Skeletal muscle tissue (tissue), 4 donors: ENCODE data around the gene ZNF37A. TPM values are rescaled to one million over a fixed set of nuclear protein-coding genes. Genes with fewer than 3 reads are reported as not detected.
"Not testable (repeated sequence)": the region's sequence is repeated elsewhere in the genome, so short reads cannot be mapped to it uniquely, and the experiment has no call there.

Experiments used
- H3K27ac ChIP-seq: one replicate; pipeline ENCODE4 v1.7.0; 2013; ENCODE audit warnings: mild to moderate bottlenecking, low read depth, low read length, inconsistent platforms
- H3K27me3 ChIP-seq, 3 donors: one replicate each; pipeline ENCODE4 v1.7.0; 2013; ENCODE audit warnings: low read length in 3 of 3; ENCODE audit not compliant: control insufficient read depth in 3 of 3, insufficient read depth in 3 of 3
- H3K36me3 ChIP-seq, 3 donors: one replicate each; pipeline ENCODE4 v1.7.0; 2013; ENCODE audit warnings: low read length in 3 of 3; ENCODE audit not compliant: control insufficient read depth in 3 of 3, insufficient read depth in 3 of 3
- H3K4me1 ChIP-seq, 3 donors: one replicate each; pipeline ENCODE4 v1.7.0; 2013; ENCODE audit warnings: low read length in 3 of 3, mild to moderate bottlenecking in 3 of 3; ENCODE audit not compliant: control insufficient read depth in 3 of 3, insufficient read depth in 3 of 3
- H3K4me3 ChIP-seq, 3 donors: one replicate each; pipeline ENCODE4 v1.7.0; 2013; ENCODE audit warnings: low read length in 3 of 3
- H3K9ac ChIP-seq, 3 donors: one replicate each; pipeline ENCODE4 v1.7.0; 2013; ENCODE audit warnings: low read length in 3 of 3, mild to moderate bottlenecking in 3 of 3, moderate library complexity in 2 of 3, low read depth in 1 of 3
- H3K9me3 ChIP-seq, 3 donors: one replicate each; pipeline ENCODE4 v1.7.0; 2013; ENCODE audit warnings: low read length in 3 of 3; ENCODE audit not compliant: control insufficient read depth in 3 of 3
- total RNA-seq: library from RNA; depleted of rRNA; stranded (reverse); fragments of >200 nt; gene quantifications from one replicate; pipeline ENCODE4 v1.2.3, GENCODE V29; 2014
- donor health status: Osteomylitis.

The ZNF37A gene
- total RNA-seq, 1 donor from 2014 or later, result 5.7 TPM

DNA sequence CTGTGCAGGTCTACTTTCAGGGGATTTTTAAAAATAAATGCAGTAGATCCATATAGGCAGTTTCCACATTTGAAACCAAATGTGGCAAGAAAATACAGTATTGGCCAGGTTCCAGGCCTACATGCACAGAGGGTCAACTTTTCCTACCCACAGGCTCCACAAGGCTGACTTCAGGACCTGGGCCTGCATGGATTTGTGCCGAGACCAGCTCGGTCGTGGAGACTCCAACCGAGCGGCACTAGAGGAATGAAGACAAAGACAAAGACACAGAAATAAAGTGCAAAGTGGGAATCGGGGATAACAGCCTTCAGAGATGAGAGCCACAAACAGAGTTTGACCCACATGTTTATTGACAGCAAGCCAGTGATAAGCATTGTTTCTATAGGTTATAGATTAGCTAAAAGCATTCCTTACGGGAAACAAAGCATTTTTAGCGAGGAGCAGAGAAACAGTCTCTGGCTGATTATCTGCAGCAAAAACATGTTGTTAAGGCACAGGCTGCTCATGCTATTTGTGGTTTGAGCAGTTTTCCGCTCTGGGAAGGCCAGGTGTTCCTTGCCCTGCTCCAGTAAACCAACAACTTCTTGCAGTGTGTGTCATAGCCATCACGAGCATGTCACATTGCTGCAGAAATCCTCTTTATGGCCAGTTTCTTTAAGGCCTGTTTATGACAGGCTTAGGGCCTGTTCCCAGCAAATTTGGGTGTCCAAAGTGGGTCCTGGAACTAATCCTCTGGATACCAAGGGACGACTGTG lies 52.6 kb downstream of the ZNF37A start:
- no peak overlapping the region for H3K27ac ChIP-seq
- H3K27me3 ChIP-seq, result no peaks in the 10 kb centered on the region
- H3K9ac ChIP-seq, result no peak overlapping the region
- no peaks in the 10 kb centered on the region for H3K9me3 ChIP-seq
- no peaks in the 10 kb centered on the region for H3K4me1 ChIP-seq
- H3K36me3 ChIP-seq, result no peaks in the 10 kb centered on the region
- no peak overlapping the region for H3K4me3 ChIP-seq

DNA sequence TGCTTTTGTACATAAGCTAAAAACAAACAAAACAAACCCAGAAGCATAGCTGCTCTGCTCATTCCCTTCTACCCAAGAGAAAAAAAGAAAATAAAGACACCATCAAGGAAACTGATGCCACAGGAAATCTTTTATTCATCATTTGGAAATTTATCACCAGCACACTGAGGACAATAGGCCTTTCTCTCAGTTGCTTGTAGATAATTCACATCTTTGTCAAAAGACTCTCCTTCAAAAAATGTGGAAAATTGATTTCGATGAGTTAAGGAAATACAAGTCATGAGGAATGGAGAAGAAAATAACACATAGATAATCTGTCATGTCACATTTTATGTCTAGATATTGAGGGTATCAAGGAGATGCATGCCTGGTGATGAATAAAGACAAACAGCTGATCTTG lies 53.5 kb downstream of the ZNF37A start:
- no peak overlapping the region for H3K9ac ChIP-seq
- H3K9me3 ChIP-seq, result no peaks in the 10 kb centered on the region
- no peaks in the 10 kb centered on the region for H3K4me1 ChIP-seq

GRCh38 chr10:38150891-38151463 lies 56.8 kb downstream of the ZNF37A start:
- not testable (repeated sequence) for H3K36me3 ChIP-seq, H3K27me3 ChIP-seq, H3K27ac ChIP-seq, H3K9ac ChIP-seq, H3K9me3 ChIP-seq, H3K4me3 ChIP-seq, H3K4me1 ChIP-seq

More for the DNA sequence above, 53.5 kb downstream of the ZNF37A start:
- Histone ChIP-seq H3K4me3 (no peak overlapping the region), H3K27me3 (no peaks in the 10 kb centered on the region), H3K36me3 (no peaks in the 10 kb centered on the region), H3K27ac (no peak overlapping the region)

DNA sequence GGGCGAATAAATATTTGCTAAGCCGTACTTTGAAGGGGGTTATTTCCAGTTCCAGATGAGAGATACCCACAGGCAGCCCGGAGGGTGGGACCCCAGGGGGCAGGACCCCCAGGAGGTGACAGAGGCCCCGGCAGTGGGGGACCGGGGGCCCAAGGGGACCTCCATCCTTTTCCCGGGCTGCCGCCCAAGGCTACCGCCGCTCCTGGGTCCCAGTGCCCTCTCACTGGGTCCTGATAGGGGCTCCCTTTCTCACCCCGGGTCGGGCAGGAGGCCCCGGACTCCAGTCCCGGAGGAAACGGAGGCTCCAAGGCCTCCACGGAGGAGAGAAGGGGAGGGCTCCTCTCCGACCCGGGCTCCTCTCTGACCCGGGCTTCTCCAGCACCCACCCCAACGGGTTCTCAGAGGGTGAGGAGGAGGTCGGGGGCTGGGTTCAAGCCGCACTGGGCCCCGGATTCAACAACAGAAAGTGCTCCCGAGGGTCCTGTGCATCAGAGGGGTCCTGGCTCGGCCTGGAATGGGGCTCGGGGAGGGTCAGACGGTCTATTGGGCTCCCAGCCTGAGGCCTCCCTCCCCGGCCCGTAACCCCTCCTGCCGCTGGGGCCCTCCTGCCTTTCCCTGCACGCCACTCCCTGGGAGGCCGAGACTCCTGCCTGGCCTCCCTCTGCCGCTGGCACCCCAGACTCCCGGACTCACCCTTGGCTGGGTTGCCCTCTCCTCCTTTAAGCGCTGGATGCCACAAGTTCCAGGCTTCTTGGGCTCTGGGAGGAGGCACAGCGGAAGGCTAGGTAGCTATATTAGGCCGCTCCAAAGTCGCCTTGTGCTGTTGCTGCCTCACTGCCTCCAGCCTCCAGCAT lies 62.5 kb downstream of the ZNF37A start:
- Histone ChIP-seq H3K4me1 (no peaks in the 10 kb centered on the region), H3K36me3 (no peaks in the 10 kb centered on the region), H3K27ac (no peak overlapping the region), H3K4me3 (no peak overlapping the region), H3K27me3 (no peaks in the 10 kb centered on the region), H3K9me3 (peaks cover 0 to 5% (median 2%) of the 10 kb centered on the region in 3 donors), H3K9ac (no peak overlapping the region)

DNA sequence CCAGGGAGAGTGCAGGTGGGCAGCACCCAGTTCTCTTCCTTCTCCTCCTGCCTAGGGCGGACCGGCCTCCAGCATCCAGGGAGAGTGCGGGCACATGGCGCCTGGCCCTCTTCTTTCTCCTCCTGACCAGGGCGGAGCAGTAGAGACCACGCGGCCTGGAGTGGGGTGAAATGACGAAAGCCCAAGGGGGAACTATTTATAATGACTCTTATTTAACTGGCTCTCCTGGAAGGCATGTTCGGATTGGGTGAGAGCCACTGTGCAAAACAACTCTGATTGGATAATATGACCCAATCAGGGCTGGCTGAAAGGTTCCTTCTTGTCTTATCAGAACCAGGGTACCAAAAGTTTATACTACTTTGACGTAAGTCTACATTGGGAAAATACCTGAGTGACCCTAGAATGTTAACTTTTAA lies 63.1 kb downstream of the ZNF37A start:
- no peaks in the 10 kb centered on the region for H3K36me3 ChIP-seq
- H3K27ac ChIP-seq, result no peak overlapping the region
- H3K9ac ChIP-seq, result no peak overlapping the region
- H3K4me3 ChIP-seq, result no peak overlapping the region
- H3K9me3 ChIP-seq, result peaks cover 0 to 5% (median 2%) of the 10 kb centered on the region in 3 donors
- no peaks in the 10 kb centered on the region for H3K4me1 ChIP-seq
- no peaks in the 10 kb centered on the region for H3K27me3 ChIP-seq

DNA sequence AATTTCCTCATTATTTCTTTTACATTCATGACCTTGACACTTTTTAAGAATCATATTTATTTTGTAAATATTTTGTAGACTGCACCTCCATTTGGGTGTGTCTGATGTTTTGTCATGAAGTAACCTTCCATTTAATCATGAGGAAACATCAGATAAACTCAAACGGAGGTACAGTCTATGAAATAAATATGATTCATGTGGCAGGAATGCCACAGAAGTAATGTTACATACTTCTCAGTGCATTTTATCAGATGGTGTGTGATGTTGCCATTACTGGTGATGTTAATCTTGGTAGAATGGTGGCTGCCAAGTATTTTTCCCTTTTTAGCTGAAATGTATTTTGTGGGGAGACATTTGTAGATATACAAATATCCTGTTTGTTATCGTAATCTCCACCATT lies 64.9 kb downstream of the ZNF37A start:
- Histone ChIP-seq H3K9me3 (peaks cover 0 to 5% (median 2%) of the 10 kb centered on the region in 3 donors), H3K27ac (no peak overlapping the region), H3K4me3 (no peak overlapping the region), H3K36me3 (no peaks in the 10 kb centered on the region), H3K27me3 (no peaks in the 10 kb centered on the region), H3K9ac (no peak overlapping the region), H3K4me1 (no peaks in the 10 kb centered on the region)

DNA sequence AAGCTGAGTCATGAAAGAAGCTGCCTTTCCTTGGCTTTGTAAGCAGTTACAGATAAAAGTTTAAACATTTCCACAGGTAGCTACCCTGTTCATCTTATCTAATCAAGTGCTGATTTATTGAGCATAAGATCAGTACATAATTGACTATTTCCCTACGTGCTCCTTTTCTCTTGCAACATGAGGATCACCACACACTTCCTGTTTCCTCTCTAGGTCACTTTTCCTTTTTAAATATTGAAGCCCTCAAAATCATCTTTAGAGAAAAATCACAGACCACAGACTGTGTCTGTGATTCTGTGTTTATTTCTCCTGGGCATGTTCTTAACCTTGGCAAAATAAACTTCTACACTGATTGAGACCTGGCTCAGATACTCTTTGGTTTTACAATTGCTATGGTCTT lies 69.5 kb downstream of the ZNF37A start:
- Histone ChIP-seq H3K9ac (no peak overlapping the region), H3K4me1 (no peaks in the 10 kb centered on the region), H3K27me3 (no peaks in the 10 kb centered on the region), H3K36me3 (no peaks in the 10 kb centered on the region), H3K4me3 (no peak overlapping the region), H3K9me3 (peaks cover 0 to 5% (median 0%) of the 10 kb centered on the region in 3 donors), H3K27ac (no peak overlapping the region)

DNA sequence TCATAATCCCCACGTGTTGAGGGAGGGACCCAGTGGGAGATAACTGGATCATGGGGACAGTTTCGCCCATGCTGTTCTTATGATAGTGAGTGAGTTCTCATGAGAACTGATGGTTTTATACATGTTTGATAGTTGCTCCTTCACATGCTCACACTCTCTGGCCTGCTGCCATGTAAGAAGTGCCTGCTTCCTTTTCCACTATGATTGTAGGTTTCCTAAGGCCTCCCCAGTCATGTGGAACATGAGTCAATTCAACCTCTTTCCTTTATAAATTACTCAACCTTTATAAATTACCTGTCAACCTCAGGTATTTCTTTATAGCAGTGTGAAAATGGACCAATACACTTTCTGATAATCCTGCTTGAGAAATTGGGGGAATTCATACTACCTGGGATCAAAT lies 80.2 kb downstream of the ZNF37A start:
- no peak overlapping the region for H3K27ac ChIP-seq

DNA sequence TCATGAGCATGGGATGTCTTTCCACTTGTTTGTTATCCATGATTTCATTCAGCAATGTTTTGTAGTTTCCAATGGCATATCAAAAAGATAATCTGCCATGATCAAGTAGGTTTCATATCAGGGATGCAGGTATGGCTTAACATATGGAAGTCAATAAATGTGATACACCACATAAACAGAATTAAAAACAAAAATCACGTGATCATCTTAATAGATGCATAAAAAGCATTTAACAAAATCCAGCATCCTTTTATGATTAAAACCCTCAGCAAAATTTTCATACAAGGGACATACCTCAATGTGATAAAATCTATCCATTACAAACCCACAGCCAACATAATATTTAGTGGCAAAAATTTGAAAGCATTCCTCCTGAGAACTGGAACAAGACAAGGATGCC lies 90.3 kb downstream of the ZNF37A start:
- no peaks in the 10 kb centered on the region for H3K27me3 ChIP-seq

More for the DNA sequence above, 80.2 kb downstream of the ZNF37A start:
- Histone ChIP-seq H3K9me3 (no peaks in the 10 kb centered on the region), H3K9ac (no peak overlapping the region), H3K4me1 (no peaks in the 10 kb centered on the region), H3K36me3 (no peaks in the 10 kb centered on the region), H3K27me3 (no peaks in the 10 kb centered on the region), H3K4me3 (no peak overlapping the region)

More for the DNA sequence above, 90.3 kb downstream of the ZNF37A start:
- Histone ChIP-seq H3K9ac (no peak overlapping the region), H3K9me3 (no peaks in the 10 kb centered on the region), H3K4me1 (no peaks in the 10 kb centered on the region), H3K36me3 (no peaks in the 10 kb centered on the region), H3K27ac (no peak overlapping the region), H3K4me3 (no peak overlapping the region)
